ENCODE data around the gene MEX3D. TPM values are rescaled to one million over a fixed set of nuclear protein-coding genes. Genes with fewer than 3 reads are reported as not detected.
"Not testable (repeated sequence)": the region's sequence is repeated elsewhere in the genome, so short reads cannot be mapped to it uniquely, and the experiment has no call there.

The MEX3D gene
- total and polyA plus RNA-seq, 9 donors: 23.8 to 40.3 (median 31.7) TPM

DNA sequence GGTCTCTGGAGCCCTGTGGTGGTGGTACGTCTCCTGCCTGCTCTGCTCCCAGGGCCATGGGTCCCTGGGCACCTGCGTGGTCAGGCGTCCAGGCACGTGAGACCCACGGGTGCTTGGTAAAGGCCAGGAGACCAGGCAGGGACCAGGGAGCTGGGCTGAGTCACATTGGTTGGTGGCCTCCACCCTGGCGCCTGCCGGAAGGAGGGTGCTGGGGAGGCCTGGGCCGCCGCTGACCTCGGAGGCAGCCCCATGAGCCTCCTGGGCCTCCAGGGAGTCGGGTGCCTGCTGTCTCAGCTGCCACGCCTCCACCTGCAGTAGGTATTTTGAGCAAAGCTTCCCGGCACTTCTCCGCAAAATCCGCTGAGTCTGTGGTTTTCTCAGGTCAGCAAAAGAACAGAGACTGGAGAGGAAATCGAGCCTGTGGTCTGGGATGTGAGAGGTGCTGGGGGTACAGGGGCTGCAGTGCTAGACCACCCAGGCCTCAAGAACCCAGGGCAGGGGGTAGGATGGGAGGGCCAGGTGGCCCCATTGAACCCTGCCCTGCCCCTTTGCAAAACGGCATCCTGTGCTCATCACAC lies 47.8 kb downstream of the MEX3D start:
- no peak overlapping the region for H3K27ac ChIP-seq (ENCODE audit: low read length)
- DNase-seq: no peak
- no peak overlapping the region for H3K4me3 ChIP-seq (ENCODE audit: low read length)
- 65% methylated on average over 16 of the region's 17 CpGs for WGBS (ENCODE audit: insufficient coverage)
- peaks cover 53% of the 10 kb centered on the region for H3K27me3 ChIP-seq (ENCODE audit: control insufficient read depth, insufficient read depth, low read length)
- H3K4me1 ChIP-seq (ENCODE audit: control insufficient read depth, insufficient read depth, low read length): peaks cover 10% of the 10 kb centered on the region
- H3K36me3 ChIP-seq (ENCODE audit: control insufficient read depth, insufficient read depth, low read length): no peaks in the 10 kb centered on the region
- no peaks in the 10 kb centered on the region for H3K9me3 ChIP-seq (replicated peaks; ENCODE audit: control insufficient read depth, low read depth, low read length)

- not testable (repeated sequence) for H3K27ac ChIP-seq (ENCODE audit: low read length); H3K9me3 ChIP-seq (replicated peaks; ENCODE audit: control insufficient read depth, low read depth, low read length); H3K36me3 ChIP-seq (ENCODE audit: control insufficient read depth, insufficient read depth, low read length); H3K4me3 ChIP-seq (ENCODE audit: low read length); DNase-seq; H3K4me1 ChIP-seq (ENCODE audit: control insufficient read depth, insufficient read depth, low read length)
- 76% methylated on average over 6 of the region's 8 CpGs for WGBS (ENCODE audit: insufficient coverage)
- peaks cover 53% of the 10 kb centered on the region for H3K27me3 ChIP-seq (ENCODE audit: control insufficient read depth, insufficient read depth, low read length)
Observed at GRCh38 chr19:1519802-1520201, 48.3 kb downstream of the MEX3D start.

- Histone ChIP-seq H3K4me1 (ENCODE audit: control insufficient read depth, insufficient read depth, low read length) (peaks cover 10% of the 10 kb centered on the region), H3K27me3 (ENCODE audit: control insufficient read depth, insufficient read depth, low read length) (peaks cover 54% of the 10 kb centered on the region)
- 86% methylated on average over 3 of the region's 4 CpGs for WGBS (ENCODE audit: insufficient coverage)
Observed at GRCh38 chr19:1518471-1518870, 49.7 kb downstream of the MEX3D start.

GRCh38 chr19:1516395-1516753 lies 51.8 kb downstream of the MEX3D start:
- Histone ChIP-seq H3K4me3 (ENCODE audit: low read length) (no peak overlapping the region), H3K9me3 (replicated peaks; ENCODE audit: control insufficient read depth, low read depth, low read length) (no peaks in the 10 kb centered on the region), H3K27me3 (ENCODE audit: control insufficient read depth, insufficient read depth, low read length) (peaks cover 53% of the 10 kb centered on the region), H3K36me3 (ENCODE audit: control insufficient read depth, insufficient read depth, low read length) (no peaks in the 10 kb centered on the region), H3K27ac (ENCODE audit: low read length) (no peak overlapping the region), H3K4me1 (ENCODE audit: control insufficient read depth, insufficient read depth, low read length) (peaks cover 16% of the 10 kb centered on the region)
- DNase-seq: no peak
- WGBS (ENCODE audit: insufficient coverage): 55% methylated on average over 5 of the region's 8 CpGs

More at GRCh38 chr19:1518471-1518870, 49.7 kb downstream of the MEX3D start:
- no peak overlapping the region for H3K4me3 ChIP-seq (ENCODE audit: low read length)
- DNase-seq: no peak
- H3K36me3 ChIP-seq (ENCODE audit: control insufficient read depth, insufficient read depth, low read length): no peaks in the 10 kb centered on the region
- H3K27ac ChIP-seq (ENCODE audit: low read length): no peak overlapping the region
- H3K9me3 ChIP-seq (replicated peaks; ENCODE audit: control insufficient read depth, low read depth, low read length): no peaks in the 10 kb centered on the region

GRCh38 chr19:1514986-1515721 lies 53.0 kb downstream of the MEX3D start:
- H3K9me3 ChIP-seq (replicated peaks; ENCODE audit: control insufficient read depth, low read depth, low read length): no peaks in the 10 kb centered on the region
- H3K4me3 ChIP-seq (ENCODE audit: low read length): no peak overlapping the region
- DNase-seq: no peak
- H3K4me1 ChIP-seq (ENCODE audit: control insufficient read depth, insufficient read depth, low read length): peaks cover 21% of the 10 kb centered on the region
- no peak overlapping the region for H3K27ac ChIP-seq (ENCODE audit: low read length)
- 50% methylated on average over 1 of the region's 14 CpGs for WGBS (ENCODE audit: insufficient coverage)
- peaks cover 54% of the 10 kb centered on the region for H3K27me3 ChIP-seq (ENCODE audit: control insufficient read depth, insufficient read depth, low read length)
- H3K36me3 ChIP-seq (ENCODE audit: control insufficient read depth, insufficient read depth, low read length): no peaks in the 10 kb centered on the region

DNA sequence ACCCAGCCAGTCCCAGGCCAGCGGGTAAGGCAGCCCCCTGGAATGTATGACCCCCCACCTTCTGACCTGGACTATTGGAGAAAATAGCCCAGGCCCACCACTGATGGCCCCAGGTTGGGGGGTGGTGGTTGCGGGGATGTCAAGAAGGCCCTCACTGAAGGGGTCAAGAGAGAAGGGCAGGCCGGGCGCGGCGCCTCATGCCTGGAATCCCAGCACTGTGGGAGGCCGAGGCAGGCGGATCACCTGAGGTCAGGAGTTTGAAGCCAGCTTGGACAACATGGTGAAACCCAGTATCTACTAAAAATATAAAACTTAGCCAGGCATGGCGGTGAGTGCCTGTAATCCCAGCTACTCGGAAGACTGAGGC lies 53.8 kb downstream of the MEX3D start:
- WGBS (ENCODE audit: insufficient coverage): 85% methylated on average over 2 of the region's 10 CpGs
- no peaks in the 10 kb centered on the region for H3K9me3 ChIP-seq (replicated peaks; ENCODE audit: control insufficient read depth, low read depth, low read length)
- H3K36me3 ChIP-seq (ENCODE audit: control insufficient read depth, insufficient read depth, low read length): no peaks in the 10 kb centered on the region
- H3K4me3 ChIP-seq (ENCODE audit: low read length): no peak overlapping the region
- peaks cover 21% of the 10 kb centered on the region for H3K4me1 ChIP-seq (ENCODE audit: control insufficient read depth, insufficient read depth, low read length)
- no peak overlapping the region for H3K27ac ChIP-seq (ENCODE audit: low read length)
- DNase-seq: no peak
- H3K27me3 ChIP-seq (ENCODE audit: control insufficient read depth, insufficient read depth, low read length): peaks cover 53% of the 10 kb centered on the region

GRCh38 chr19:1513499-1514294 lies 54.4 kb downstream of the MEX3D start:
- peak; percentile 37 for DNase-seq
- Histone ChIP-seq H3K9me3 (replicated peaks; ENCODE audit: control insufficient read depth, low read depth, low read length) (peaks cover under 1% of the 10 kb centered on the region), H3K4me3 (ENCODE audit: low read length) (peak overlapping the region; percentile 43), H3K4me1 (ENCODE audit: control insufficient read depth, insufficient read depth, low read length) (peaks cover 21% of the 10 kb centered on the region), H3K27me3 (ENCODE audit: control insufficient read depth, insufficient read depth, low read length) (peaks cover 51% of the 10 kb centered on the region), H3K27ac (ENCODE audit: low read length) (peak overlapping the region; percentile 20), H3K36me3 (ENCODE audit: control insufficient read depth, insufficient read depth, low read length) (no peaks in the 10 kb centered on the region)
- WGBS (ENCODE audit: insufficient coverage): 6% methylated on average over 32 of the region's 52 CpGs

GRCh38 chr19:1512671-1513498 lies 55.2 kb downstream of the MEX3D start, which contains the start of gene ADAMTSL5:
ADAMTSL5 (minus strand) TSS chr19:1513019; CDS start chr19:1510943, 2,076 bp downstream.
- WGBS (ENCODE audit: insufficient coverage): under 1% methylated on average over 67 of the region's 78 CpGs

GRCh38 chr19:1511318-1512317 lies 56.5 kb downstream of the MEX3D start:
- Histone ChIP-seq H3K9me3 (replicated peaks; ENCODE audit: control insufficient read depth, low read depth, low read length) (peaks cover 4% of the 10 kb centered on the region), H3K4me3 (ENCODE audit: low read length) (no peak overlapping the region), H3K36me3 (ENCODE audit: control insufficient read depth, insufficient read depth, low read length) (no peaks in the 10 kb centered on the region), H3K4me1 (ENCODE audit: control insufficient read depth, insufficient read depth, low read length) (peaks cover 32% of the 10 kb centered on the region), H3K27ac (ENCODE audit: low read length) (no peak overlapping the region), H3K27me3 (ENCODE audit: control insufficient read depth, insufficient read depth, low read length) (peaks cover 43% of the 10 kb centered on the region)
- WGBS (ENCODE audit: insufficient coverage): 68% methylated on average over 8 of the region's 22 CpGs
- no peak for DNase-seq

More at GRCh38 chr19:1512671-1513498, 55.2 kb downstream of the MEX3D start, which contains the start of gene ADAMTSL5:
- Histone ChIP-seq H3K27ac (ENCODE audit: low read length) (peak within 1 kb of the TSS; percentile 20), H3K4me3 (ENCODE audit: low read length) (peak within 1 kb of the TSS; percentile 43), H3K27me3 (ENCODE audit: control insufficient read depth, insufficient read depth, low read length) (peaks cover 45% of the 10 kb centered on the region), H3K9me3 (replicated peaks; ENCODE audit: control insufficient read depth, low read depth, low read length) (peaks cover 4% of the 10 kb centered on the region), H3K36me3 (ENCODE audit: control insufficient read depth, insufficient read depth, low read length) (no peaks in the 10 kb centered on the region), H3K4me1 (ENCODE audit: control insufficient read depth, insufficient read depth, low read length) (peaks cover 25% of the 10 kb centered on the region)
- DNase-seq: peak; percentile 63
